Measurements from ENCODE around the gene MAMSTR.
A peak's percentile ranks its signal among the peaks of the same experiment; 100 is the strongest.
"Not testable (repeated sequence)": the region's sequence is repeated elsewhere in the genome, so short reads cannot be mapped to it uniquely, and the experiment has no call there.

Gene MAMSTR, protein sequence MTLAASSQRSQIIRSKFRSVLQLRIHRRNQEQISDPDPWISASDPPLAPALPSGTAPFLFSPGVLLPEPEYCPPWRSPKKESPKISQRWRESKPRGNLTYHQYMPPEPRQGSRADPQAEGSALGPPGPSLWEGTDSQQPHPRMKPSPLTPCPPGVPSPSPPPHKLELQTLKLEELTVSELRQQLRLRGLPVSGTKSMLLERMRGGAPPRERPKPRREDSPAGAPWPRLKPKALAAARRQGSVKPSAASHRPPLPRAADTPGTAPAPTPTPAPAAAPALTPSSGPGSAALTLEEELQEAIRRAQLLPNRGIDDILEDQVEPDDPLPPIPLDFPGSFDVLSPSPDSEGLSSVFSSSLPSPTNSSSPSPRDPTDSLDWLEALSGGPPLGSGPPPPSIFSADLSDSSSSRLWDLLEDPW

GRCh38 chr19:48719263-48720171 lies at the start of gene MAMSTR:
Gene MAMSTR, minus strand, starts transcription at chr19:48719725. Its CDS starts 694 bp downstream, at chr19:48719031.
- no peak for DNase-seq

- DNase-seq, result no peak
These were observed 49.6 kb upstream of the MAMSTR start for GRCh38 chr19:48768994-48769713.

- DNase-seq, result not testable (repeated sequence)
These were observed 48.7 kb upstream of the MAMSTR start for GRCh38 chr19:48768171-48768753.

- not testable (repeated sequence) for DNase-seq
These were observed 46.3 kb upstream of the MAMSTR start for GRCh38 chr19:48765816-48766215.

GRCh38 chr19:48760504-48761205 lies 41.1 kb upstream of the MAMSTR start:
- DNase-seq, result no peak

DNA sequence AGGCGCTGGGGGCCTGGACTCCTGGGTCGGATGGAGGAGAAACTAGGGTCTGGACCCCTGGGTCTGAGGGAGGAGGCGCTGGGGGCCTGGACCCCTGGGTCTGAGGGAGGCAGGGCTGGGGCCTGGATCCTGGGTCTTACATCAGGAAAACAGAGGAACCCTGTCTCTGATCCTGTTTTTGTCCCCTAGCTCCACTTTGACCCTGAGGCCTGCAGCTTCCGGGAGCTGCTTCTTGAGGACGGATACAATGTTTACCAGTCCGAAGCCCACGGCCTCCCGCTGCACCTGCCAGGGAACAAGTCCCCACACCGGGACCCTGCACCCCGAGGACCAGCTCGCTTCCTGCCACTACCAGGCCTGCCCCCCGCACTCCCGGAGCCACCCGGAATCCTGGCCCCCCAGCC lies 38.2 kb upstream of the MAMSTR start:
- no peak for DNase-seq

GRCh38 chr19:48757089-48757675 lies 37.7 kb upstream of the MAMSTR start:
- no peak for DNase-seq

GRCh38 chr19:48756686-48757085 lies 37.2 kb upstream of the MAMSTR start:
- no peak for DNase-seq

DNA sequence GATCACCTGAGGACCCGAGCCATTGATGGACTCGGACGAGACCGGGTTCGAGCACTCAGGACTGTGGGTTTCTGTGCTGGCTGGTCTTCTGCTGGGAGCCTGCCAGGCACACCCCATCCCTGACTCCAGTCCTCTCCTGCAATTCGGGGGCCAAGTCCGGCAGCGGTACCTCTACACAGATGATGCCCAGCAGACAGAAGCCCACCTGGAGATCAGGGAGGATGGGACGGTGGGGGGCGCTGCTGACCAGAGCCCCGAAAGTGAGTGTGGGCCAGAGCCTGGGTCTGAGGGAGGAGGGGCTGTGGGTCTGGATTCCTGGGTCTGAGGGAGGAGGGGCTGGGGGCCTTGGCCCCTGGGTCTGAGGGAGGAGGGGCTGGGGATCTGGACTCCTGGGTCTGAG lies 36.7 kb upstream of the MAMSTR start:
- DNase-seq, result no peak

GRCh38 chr19:48755787-48756186 lies 36.3 kb upstream of the MAMSTR start:
- no peak for DNase-seq

- DNase-seq, result no peak
These were observed 35.6 kb upstream of the MAMSTR start, which contains the start of gene FGF21 for GRCh38 chr19:48755084-48755641. Gene FGF21, plus strand, starts transcription at chr19:48755524. Its CDS starts 713 bp downstream, at chr19:48756237.

DNA sequence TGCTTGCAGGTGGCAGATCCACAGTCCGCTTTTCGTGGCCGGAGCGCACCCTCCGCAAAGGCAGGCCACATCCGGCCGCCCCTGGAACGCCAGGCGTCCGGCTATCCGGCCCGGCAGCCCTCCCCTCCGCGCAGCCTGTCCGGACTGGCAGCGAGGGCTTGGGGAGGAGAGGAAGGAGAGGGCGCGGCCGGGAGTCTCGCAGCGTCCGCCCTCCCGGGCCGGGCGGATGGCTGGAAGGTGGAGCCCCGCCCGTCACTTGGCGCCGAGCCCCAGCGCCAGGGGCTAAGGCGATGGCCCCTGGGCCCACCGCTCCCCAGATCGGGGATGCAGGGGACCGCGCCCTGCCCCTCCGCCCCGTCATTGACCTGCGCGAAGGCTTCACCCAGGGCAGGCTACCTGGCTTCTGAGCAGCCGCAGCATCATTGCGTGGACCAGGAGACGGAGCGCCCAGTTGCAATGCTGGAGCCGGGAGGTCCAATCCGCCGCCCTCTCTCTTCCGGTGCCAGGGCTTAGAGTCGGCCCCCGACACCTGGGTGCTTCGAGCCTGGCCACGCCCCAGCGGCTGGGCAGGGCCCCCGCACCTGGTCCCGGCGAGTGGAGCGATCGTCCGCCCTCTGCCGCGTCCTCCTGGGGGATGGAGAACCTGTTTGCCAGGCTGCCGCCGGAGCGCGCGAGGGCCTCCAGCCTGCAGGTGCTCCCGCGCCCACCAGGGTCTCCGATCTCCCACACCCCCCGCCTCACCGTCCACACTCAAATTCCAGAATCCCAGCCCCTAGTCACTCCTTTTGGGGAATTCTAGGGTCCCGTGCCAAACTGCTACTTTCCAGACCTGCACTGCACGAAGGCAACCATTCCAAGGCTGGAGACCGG lies 33.2 kb upstream of the MAMSTR start, which contains the start of gene FUT1:
Gene FUT1 (minus strand): TSS at position 146 of the 870 bp plus-strand sequence. CDS start 1,360 bp downstream, outside the sequence.
- peak; percentile 26 for DNase-seq

DNA sequence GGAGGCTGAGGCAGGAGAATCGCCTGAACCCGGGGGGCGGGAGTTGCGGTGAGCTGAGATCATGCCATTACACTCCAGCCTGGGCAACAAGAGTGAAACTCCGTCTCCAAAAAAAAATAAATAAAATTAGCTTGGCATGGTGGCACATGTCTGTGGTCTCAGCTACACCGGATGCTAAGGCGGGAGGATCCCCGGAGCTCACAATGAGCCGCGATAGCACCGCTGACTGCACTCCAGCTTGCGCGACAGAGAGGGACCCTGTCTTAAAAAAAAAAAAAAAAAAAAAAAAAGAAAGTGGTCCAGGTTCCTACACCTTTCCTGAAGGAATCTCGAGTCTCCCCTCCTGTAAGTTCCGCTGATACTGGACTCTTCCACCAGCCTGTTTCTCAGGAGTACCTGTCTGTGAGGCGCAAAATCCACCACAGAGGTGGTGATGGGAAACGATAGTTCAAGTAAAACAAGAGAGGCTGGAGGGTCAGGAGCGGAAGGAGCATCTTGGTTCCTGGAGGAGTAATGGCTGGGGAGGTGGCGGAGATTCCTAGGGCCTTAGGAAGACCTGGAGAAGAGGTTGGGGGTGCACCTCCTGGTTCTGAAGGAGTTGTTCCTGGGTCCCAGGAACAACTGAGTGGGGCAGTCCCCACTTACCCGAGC lies 32.4 kb upstream of the MAMSTR start:
- peak; percentile 5 for DNase-seq

- DNase-seq, result no peak
These were observed 31.4 kb upstream of the MAMSTR start for GRCh38 chr19:48750771-48751504.

DNA sequence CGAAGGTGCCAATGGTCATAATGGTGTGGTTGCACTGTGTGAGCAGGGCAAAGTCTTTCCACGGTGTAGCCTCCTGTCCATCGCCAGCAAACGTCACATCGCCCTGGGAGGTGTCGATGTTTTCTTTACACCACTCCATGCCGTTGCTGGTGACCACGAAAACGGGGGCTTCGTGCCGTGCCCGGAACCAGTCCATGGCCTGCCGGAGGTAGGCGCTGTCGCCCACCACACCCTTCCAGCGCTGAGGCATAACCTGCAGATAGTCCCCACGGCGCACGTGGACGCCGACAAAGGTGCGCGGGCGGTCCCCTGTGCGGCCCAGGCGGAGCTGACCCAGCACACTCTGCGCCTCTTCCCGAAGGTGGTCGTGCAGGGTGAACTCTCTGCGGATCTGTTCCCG lies 30.8 kb upstream of the MAMSTR start:
- DNase-seq, result no peak

DNA sequence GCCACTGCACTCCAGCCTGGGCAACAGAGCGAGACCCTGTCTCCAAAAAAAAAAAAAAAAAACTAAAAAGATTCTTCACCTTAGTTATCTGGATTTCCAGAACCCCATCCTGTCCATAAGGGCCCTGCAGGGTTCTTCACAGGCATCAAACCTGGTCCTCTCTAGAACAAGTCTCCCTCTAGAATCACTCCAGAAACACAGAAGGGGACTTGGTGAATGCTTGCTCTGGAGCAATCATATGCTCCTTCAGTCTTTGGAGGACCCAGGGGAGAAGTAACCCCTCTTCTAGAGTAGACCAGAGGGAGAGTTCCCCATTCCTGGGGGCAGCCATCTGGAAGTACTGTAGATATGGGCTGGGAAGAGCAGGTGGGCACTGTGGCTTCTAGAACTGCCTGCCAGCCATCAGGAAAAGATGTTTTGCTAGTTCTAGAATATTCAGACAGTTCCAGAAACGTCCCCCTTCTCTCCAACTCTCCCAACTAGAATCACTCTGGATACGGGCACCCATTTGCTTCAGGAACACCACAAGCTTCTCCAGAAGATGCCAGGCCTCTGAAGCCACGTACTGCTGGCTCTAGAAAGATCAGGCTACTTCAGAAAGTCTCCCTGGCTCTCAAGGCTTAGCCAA lies 30.2 kb upstream of the MAMSTR start:
- DNase-seq, result no peak

GRCh38 chr19:48746738-48747575 lies 27.4 kb upstream of the MAMSTR start, which contains the start of gene IZUMO1:
Gene IZUMO1, minus strand, starts transcription at chr19:48746909. Its CDS starts 1,050 bp downstream, at chr19:48745859.
- DNase-seq, result no peak

All from GDM1 (cell line).